Activated CD8-positive, alpha-beta T cell treated with anti-CD3 and anti-CD28 coated beads for 36 hours (primary cell): Measurements from ENCODE around the gene ETFDH. TPM values are rescaled to one million over a fixed set of nuclear protein-coding genes. Genes with fewer than 3 reads are reported as not detected.

Experiments
- ATAC-seq: fragments of 200-7000 bp; cut with Tn5 transposase; one replicate; pipeline ENCODE4 v1.10.0; 2021; ENCODE audit warnings: mild to moderate bottlenecking, moderate library complexity
- CTCF ChIA-PET: fragments of 350-600 bp; sonication (Branson Sonifier 250); formaldehyde crosslinking; loops from one replicate; lab custom pipeline; 2021; ENCODE audit warnings: antibody characterized with exemption; lab: Charles Lee
- POLR2A ChIA-PET: fragments of 350-600 bp; sonication (Branson Sonifier 250); formaldehyde crosslinking; loops from one replicate; lab custom pipeline; 2021; ENCODE audit warnings: antibody characterized with exemption; lab: Charles Lee
- DNase-seq: peaks from one replicate; pipeline ENCODE4 v3.0.0-alpha.2; 2020
- H3K27ac Mint-ChIP-seq: one replicate; pipeline ENCODE4 v1.8.0; 2021; ENCODE audit warnings: mild to moderate bottlenecking, mixed read lengths
- H3K27me3 Mint-ChIP-seq: one replicate; pipeline ENCODE4 v1.8.0; 2021; ENCODE audit warnings: mixed read lengths
- H3K36me3 Mint-ChIP-seq: one replicate; pipeline ENCODE4 v1.8.0; 2021; ENCODE audit warnings: low read depth, mixed read lengths
- H3K4me1 Mint-ChIP-seq: one replicate; pipeline ENCODE4 v1.8.0; 2021; ENCODE audit warnings: low read depth, mixed read lengths
- H3K4me3 Mint-ChIP-seq: one replicate; pipeline ENCODE4 v1.8.0; 2021; ENCODE audit warnings: mild to moderate bottlenecking, moderate library complexity, mixed read lengths
- H3K9me3 Mint-ChIP-seq: one replicate; pipeline ENCODE4 v1.8.0; 2021; ENCODE audit warnings: mixed read lengths
- intact Hi-C: fragments of 100-400 bp; cut with micrococcal nuclease; formaldehyde crosslinking; loops from one replicate; pipeline ENCODE4 v1.10.0; 2022
- total RNA-seq, 2 experiments: library from RNA; stranded (reverse); gene quantifications; one replicate each; pipeline ENCODE4 v1.2.3, GENCODE V29; 2021
- TF ChIP-seq, protein P1 (sequence below): fragments of 200-600 bp; IDR thresholded peaks from one replicate; pipeline ENCODE4 v1.8.0; 2022; ENCODE audit warnings: antibody characterized with exemption, mild to moderate bottlenecking

The ETFDH gene
- total RNA-seq, 2 experiments from 2014 or later, result 28.8 to 31.6 TPM

DNA sequence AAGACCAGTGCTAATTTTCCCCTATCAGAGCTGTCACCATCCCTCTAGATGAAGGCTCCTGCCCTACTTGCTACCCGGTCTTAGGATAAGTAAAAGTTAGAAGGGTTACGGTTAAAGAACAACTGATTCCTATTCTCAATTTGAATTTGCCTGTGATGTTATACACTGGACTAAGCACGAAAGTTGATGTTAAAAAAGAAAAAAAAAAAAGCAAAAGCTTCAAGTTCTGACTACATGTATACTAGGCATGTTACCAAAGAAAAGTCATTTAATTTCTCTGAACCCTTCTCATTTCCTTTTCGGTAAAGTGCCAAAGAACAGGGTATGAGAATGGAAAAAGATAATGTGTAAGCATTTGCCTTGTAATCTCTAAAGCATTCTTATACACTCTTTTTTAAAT is 52.5 kb downstream of the ETFDH start:
- Mint-ChIP-seq H3K4me1 (peaks cover 61% of the 10 kb centered on the region), H3K9me3 (no peaks in the 10 kb centered on the region), H3K36me3 (peaks cover 30% of the 10 kb centered on the region), H3K4me3 (peak overlapping the region; percentile 93), H3K27me3 (peaks cover 19% of the 10 kb centered on the region), H3K27ac (peak overlapping the region; percentile 98)
- intact Hi-C loops, result loop anchor here (5.0 to 10.0 kb wide), 4 partner anchors 52 to 480 kb away; partner anchors contain the start of genes C4orf46 and ETFDH
- no peak for DNase-seq
- CTCF ChIA-PET, result interaction anchor here (1.8 kb wide), 1 partner anchor 127 kb away, joined by 10 read pairs; no protein-coding TSS in a partner anchor
- TF ChIP-seq, protein P1, sequence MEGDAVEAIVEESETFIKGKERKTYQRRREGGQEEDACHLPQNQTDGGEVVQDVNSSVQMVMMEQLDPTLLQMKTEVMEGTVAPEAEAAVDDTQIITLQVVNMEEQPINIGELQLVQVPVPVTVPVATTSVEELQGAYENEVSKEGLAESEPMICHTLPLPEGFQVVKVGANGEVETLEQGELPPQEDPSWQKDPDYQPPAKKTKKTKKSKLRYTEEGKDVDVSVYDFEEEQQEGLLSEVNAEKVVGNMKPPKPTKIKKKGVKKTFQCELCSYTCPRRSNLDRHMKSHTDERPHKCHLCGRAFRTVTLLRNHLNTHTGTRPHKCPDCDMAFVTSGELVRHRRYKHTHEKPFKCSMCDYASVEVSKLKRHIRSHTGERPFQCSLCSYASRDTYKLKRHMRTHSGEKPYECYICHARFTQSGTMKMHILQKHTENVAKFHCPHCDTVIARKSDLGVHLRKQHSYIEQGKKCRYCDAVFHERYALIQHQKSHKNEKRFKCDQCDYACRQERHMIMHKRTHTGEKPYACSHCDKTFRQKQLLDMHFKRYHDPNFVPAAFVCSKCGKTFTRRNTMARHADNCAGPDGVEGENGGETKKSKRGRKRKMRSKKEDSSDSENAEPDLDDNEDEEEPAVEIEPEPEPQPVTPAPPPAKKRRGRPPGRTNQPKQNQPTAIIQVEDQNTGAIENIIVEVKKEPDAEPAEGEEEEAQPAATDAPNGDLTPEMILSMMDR, result no peak
- POLR2A ChIA-PET, result interaction anchor here (1.2 kb wide), 1 partner anchor 74 kb away, joined by 3 read pairs; no protein-coding TSS in a partner anchor
- ATAC-seq, result no peak

DNA sequence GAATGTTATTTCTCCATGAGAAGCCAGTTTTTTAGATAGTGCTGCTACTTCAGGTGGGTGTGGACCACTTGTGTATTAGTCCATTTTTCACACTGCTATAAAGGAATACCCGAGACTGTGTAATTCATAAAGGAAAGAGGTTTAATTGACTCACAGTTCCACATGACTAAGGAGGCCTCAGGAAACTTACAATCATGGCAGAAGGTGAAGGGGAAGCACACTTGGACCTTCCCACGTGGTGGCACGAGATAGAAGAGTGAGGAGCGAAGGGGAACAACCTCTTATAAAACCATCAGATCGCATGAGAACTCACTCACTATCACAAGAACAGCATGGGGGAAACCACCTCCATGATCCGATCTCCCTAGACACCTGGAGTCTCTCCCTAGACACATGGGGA is 54.5 kb downstream of the ETFDH start:
- peaks cover 26% of the 10 kb centered on the region for H3K27me3 Mint-ChIP-seq
- no peak overlapping the region for H3K27ac Mint-ChIP-seq
- DNase-seq (no peak), ATAC-seq (no peak)
- H3K4me3 Mint-ChIP-seq, result no peak overlapping the region
- ChIA-PET CTCF (interaction anchor here (2.3 kb wide), 1 partner anchor 125 kb away, joined by 7 read pairs; no protein-coding TSS in a partner anchor), POLR2A (no interaction called here)
- peaks cover 13% of the 10 kb centered on the region for H3K36me3 Mint-ChIP-seq
- H3K4me1 Mint-ChIP-seq, result peaks cover 51% of the 10 kb centered on the region
- TF ChIP-seq, protein P1, result no peak
- intact Hi-C loops, result loop anchor here (10.0 kb wide), 3 partner anchors 98 to 478 kb away; no protein-coding TSS in a partner anchor
- no peaks in the 10 kb centered on the region for H3K9me3 Mint-ChIP-seq

DNA sequence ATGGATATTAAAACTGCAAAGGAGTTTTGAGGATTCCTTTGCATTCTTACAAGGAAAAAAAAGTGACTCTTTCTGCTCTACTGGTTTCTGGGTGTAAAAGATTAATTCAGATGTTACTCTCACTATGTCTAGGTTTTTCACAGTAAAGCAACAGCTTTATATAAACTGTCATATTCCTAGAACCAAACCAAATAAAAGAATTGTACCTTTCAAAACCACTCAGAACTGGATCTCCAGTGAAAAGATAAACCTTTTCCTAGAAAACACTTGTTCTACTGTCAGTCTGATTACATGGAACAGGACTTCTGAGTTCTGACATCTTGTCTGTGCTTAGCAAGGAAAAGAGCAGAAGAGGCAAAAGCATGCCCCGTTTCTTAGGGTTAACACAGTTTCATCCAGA is 56.1 kb downstream of the ETFDH start:
- CTCF ChIA-PET, result interaction anchor here (1.5 to 2.3 kb wide), 2 partner anchors 123 to 474 kb away, joined by 4 to 7 read pairs; no protein-coding TSS in a partner anchor
- no peak for ATAC-seq
- TF ChIP-seq, protein P1, result no peak

DNA sequence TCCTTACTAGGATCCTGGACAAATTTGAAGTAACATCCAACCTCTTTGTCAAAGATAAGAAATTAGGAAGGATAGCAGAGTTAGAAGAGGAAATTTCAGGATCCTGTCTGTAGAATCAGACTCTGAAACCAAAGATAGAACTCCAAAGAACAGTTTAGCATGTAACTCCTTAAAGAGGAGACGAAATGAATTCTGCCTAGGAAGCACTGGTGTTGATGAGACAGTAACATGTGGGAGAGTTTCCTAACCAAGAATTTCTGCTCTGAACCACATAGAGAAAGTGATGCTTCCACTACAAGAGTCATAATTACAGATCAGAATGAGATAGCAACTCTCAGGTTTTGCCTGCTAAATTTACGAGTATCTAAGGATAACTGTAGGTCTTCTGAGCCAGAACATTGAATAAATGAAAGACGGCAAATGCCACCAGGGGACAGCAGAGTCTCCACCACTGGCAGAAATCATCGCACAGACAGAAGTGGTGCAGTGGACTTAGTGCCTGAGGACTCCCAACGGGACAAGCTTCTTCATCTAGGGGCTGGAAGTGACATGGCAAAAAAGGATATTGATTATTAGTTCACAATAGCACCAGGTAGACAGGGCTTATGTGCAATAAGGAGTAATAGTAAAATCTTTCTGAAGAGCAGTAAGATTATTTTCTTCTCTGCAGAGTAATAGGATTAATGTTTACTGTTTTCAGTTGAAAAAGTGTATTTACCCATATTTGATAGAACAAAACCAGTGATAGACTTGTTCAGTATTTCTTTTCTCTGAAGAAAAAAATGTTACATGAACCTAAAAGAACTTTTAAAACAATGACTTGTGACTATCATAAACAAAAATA is 57.8 kb downstream of the ETFDH start:
- Mint-ChIP-seq H3K27me3 (peaks cover 32% of the 10 kb centered on the region), H3K9me3 (no peaks in the 10 kb centered on the region), H3K4me1 (peaks cover 32% of the 10 kb centered on the region), H3K36me3 (no peaks in the 10 kb centered on the region), H3K27ac (no peak overlapping the region), H3K4me3 (no peak overlapping the region)
- CTCF ChIA-PET, result interaction anchor here (0.6 to 1.6 kb wide), 4 partner anchors 11 to 124 kb away, joined by 3 to 11 read pairs (median 4); no protein-coding TSS in a partner anchor
- TF ChIP-seq, protein P1, result peak; percentile 73
- intact Hi-C loops, result loop anchor here (1.0 to 10.0 kb wide), 5 partner anchors 95 to 715 kb away; no protein-coding TSS in a partner anchor
- peak; percentile 70 for DNase-seq
- POLR2A ChIA-PET, result no interaction called here
- peak; percentile 91 for ATAC-seq

More for the DNA sequence above, 56.1 kb downstream of the ETFDH start:
- intact Hi-C loops, result loop anchor here (10.0 kb wide), 3 partner anchors 97 to 477 kb away; no protein-coding TSS in a partner anchor
- no peak overlapping the region for H3K27ac Mint-ChIP-seq
- peaks cover 32% of the 10 kb centered on the region for H3K27me3 Mint-ChIP-seq
- no peaks in the 10 kb centered on the region for H3K36me3 Mint-ChIP-seq
- POLR2A ChIA-PET, result no interaction called here
- H3K9me3 Mint-ChIP-seq, result no peaks in the 10 kb centered on the region
- H3K4me1 Mint-ChIP-seq, result peaks cover 45% of the 10 kb centered on the region
- no peak for DNase-seq
- no peak overlapping the region for H3K4me3 Mint-ChIP-seq
